Kidney (tissue), 14 donors: Measurements from ENCODE around the gene PRKAA2. TPM values are rescaled to one million over a fixed set of nuclear protein-coding genes. Genes with fewer than 3 reads are reported as not detected.

Experiments used
- DNase-seq, 5 donors: peaks; one replicate each; pipeline ENCODE4 v3.0.0-alpha.2; 2013 to 2020
- FAIRE-seq: peaks from 2 replicates; lab custom pipeline; 2012; peaks lifted over from hg19 to GRCh38; lab: Jason Lieb, UNC
- H3K27ac ChIP-seq, 2 donors: one replicate each; pipeline ENCODE4 v1.7.0; 2013; ENCODE audit warnings: low read depth in 2 of 2, low read length in 2 of 2, inconsistent platforms in 1 of 2
- H3K27me3 ChIP-seq: one replicate; pipeline ENCODE4 v1.7.1; 2013; ENCODE audit warnings: low read length, inconsistent platforms; ENCODE audit not compliant: control insufficient read depth, insufficient read depth
- H3K36me3 ChIP-seq, 3 donors: one replicate each; pipeline versions ENCODE4 v1.7.0 to v1.7.1; 2013; ENCODE audit warnings: low read length in 3 of 3, control low read depth in 1 of 3, inconsistent platforms in 1 of 3; ENCODE audit not compliant: insufficient read depth in 3 of 3, control insufficient read depth in 2 of 3
- H3K4me1 ChIP-seq, 3 donors: one replicate each; pipeline versions ENCODE4 v1.7.0 to v1.7.1; 2013; ENCODE audit warnings: low read length in 3 of 3, inconsistent platforms in 1 of 3, low read depth in 1 of 3; ENCODE audit not compliant: control insufficient read depth in 2 of 3, insufficient read depth in 2 of 3
- H3K4me3 ChIP-seq, 3 donors: one replicate each; pipeline versions ENCODE4 v1.7.0 to v1.8.1; 2013; ENCODE audit warnings: low read length in 3 of 3, control low read depth in 1 of 3, inconsistent platforms in 1 of 3
- H3K9ac ChIP-seq, 3 donors: one replicate each; pipeline versions ENCODE4 v1.7.0 to v1.7.1; 2013; ENCODE audit warnings: low read length in 3 of 3, control low read depth in 1 of 3, inconsistent platforms in 1 of 3
- H3K9me3 ChIP-seq, 3 donors: one replicate each; pipeline versions ENCODE4 v1.7.0 to v1.7.1; 2013; ENCODE audit warnings: low read length in 3 of 3, control low read depth in 1 of 3, inconsistent platforms in 1 of 3; ENCODE audit not compliant: control insufficient read depth in 2 of 3, insufficient read depth in 1 of 3
- intact Hi-C: fragments of 100-400 bp; cut with DNase I; formaldehyde crosslinking; loops from one replicate; pipeline ENCODE4 v1.11.1; 2022
- polyA plus RNA-seq: library from polyadenylated mRNA; stranded (reverse); fragments of 350-450 nt; fragmentation: Illumina TruSeq; extraction: RNeasy Lipid Tissue Mini Kit (QIAGEN cat#74804); gene quantifications from one replicate; pipeline ENCODE4 v1.2.3, GENCODE V29; 2014; ENCODE audit warnings: low read depth, low replicate concordance; ENCODE audit not compliant: insufficient read depth
- total RNA-seq: library from RNA; stranded (reverse); fragmentation: NEBNext Ultra II Directional; extraction: Animal tissue kit (Norgen Biotek cat#: 25700); gene quantifications from one replicate; pipeline ENCODE4 v1.2.1, GENCODE V29; 2021
- TF ChIP-seq, protein P1 (sequence below): IDR thresholded peaks from 3 replicates; pipeline ENCODE4 v1.5.1; 2012; ENCODE audit warnings: mild to moderate bottlenecking, moderate library complexity, borderline replicate concordance; ENCODE audit not compliant: insufficient read depth; ENCODE audit errors: extremely low read depth
- donor health status: control.
- donor health status: control.
- donor health status: control.
- donor health status: control.
- donor health status: control.
- donor health status: DM: yes; HTN: yes; CAD: no.
- donor health status: Normal renal cell carcinoma (clear cell type).

PRKAA2 gene
- total and polyA plus RNA-seq, 2 donors from 2014 or later = 7.0 to 11.6 TPM

DNA sequence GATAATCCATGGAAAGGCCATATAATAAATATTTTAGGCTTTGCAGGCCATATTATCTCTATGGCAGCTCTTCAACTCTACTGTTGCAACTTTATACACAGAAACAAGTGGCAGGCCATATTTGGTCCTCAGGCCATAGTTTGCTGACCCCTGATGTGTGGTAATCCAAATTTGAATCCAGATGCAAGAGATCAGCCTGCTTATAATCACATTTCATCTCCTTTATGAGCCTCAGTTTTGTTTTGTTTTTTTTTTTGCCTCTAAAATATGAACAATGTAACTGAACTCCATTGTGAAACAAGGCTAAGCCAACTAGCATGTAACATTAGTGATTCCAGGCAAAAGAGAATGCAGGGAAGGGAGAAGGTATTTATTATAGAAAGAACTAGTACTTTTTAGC lies 81.6 kb downstream of the PRKAA2 start:
- DNase-seq = peak in 1 of 5 donors; percentile 24
- no peak overlapping the region for H3K9ac ChIP-seq
- no peaks in the 10 kb centered on the region for H3K9me3 ChIP-seq
- no peaks in the 10 kb centered on the region for H3K4me1 ChIP-seq
- H3K27ac ChIP-seq = no peak overlapping the region
- no peaks in the 10 kb centered on the region for H3K27me3 ChIP-seq
- FAIRE-seq = no peak
- H3K4me3 ChIP-seq = no peak overlapping the region
- TF ChIP-seq, protein P1, sequence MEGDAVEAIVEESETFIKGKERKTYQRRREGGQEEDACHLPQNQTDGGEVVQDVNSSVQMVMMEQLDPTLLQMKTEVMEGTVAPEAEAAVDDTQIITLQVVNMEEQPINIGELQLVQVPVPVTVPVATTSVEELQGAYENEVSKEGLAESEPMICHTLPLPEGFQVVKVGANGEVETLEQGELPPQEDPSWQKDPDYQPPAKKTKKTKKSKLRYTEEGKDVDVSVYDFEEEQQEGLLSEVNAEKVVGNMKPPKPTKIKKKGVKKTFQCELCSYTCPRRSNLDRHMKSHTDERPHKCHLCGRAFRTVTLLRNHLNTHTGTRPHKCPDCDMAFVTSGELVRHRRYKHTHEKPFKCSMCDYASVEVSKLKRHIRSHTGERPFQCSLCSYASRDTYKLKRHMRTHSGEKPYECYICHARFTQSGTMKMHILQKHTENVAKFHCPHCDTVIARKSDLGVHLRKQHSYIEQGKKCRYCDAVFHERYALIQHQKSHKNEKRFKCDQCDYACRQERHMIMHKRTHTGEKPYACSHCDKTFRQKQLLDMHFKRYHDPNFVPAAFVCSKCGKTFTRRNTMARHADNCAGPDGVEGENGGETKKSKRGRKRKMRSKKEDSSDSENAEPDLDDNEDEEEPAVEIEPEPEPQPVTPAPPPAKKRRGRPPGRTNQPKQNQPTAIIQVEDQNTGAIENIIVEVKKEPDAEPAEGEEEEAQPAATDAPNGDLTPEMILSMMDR = no peak
- intact Hi-C loops = no loop called here
- H3K36me3 ChIP-seq = no peaks in the 10 kb centered on the region

DNA sequence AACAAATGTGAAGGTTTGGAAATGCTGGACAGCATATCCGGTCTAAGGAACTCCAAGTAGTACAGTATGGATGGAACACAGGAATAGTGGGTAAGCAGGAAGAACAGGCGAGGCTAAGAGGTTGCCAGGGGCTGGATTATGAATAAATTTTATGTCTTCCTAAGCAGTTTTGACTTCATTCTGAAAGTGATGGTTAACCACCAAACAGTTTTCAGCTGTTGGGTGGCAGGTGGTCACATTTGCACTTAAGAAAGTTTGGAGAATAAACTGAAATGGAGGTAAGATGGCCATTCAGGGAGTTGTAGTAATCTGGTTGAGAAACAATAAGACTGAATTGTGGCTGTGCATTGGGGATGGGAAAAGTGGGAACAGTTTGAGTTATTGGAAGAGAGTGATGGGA lies 83.8 kb downstream of the PRKAA2 start:
- intact Hi-C loops = no loop called here
- Histone ChIP-seq H3K4me3 (no peak overlapping the region), H3K36me3 (no peaks in the 10 kb centered on the region), H3K9me3 (no peaks in the 10 kb centered on the region), H3K4me1 (no peaks in the 10 kb centered on the region), H3K9ac (no peak overlapping the region), H3K27me3 (no peaks in the 10 kb centered on the region), H3K27ac (no peak overlapping the region)
- FAIRE-seq = no peak
- TF ChIP-seq, protein P1 = no peak
- no peak for DNase-seq

DNA sequence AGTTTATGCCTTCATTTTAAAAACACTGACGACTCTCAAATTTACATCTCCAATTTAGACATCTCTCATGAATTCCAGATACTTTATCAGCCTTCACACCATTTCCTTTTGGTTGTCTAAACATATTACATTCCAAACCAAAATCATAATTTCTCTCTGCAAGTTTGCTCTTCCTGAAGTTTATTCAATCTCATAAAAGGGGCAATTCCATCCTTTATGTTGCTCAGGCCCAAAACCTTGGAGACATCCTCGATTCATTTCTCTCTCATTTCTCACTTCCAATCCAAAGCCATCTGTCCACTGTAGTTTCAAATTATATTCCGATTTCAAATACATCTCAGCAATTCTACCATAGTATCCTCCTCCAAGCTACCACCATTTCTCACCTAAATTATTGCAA lies 100.1 kb downstream of the PRKAA2 start:
- H3K4me3 ChIP-seq = no peak overlapping the region
- H3K9me3 ChIP-seq = no peaks in the 10 kb centered on the region
- H3K9ac ChIP-seq = no peak overlapping the region
- TF ChIP-seq, protein P1 = no peak
- H3K27ac ChIP-seq = no peak overlapping the region
- DNase-seq (no peak), FAIRE-seq (no peak)
- no peaks in the 10 kb centered on the region for H3K4me1 ChIP-seq
- no peaks in the 10 kb centered on the region for H3K27me3 ChIP-seq
- intact Hi-C loops = no loop called here
- no peaks in the 10 kb centered on the region for H3K36me3 ChIP-seq

DNA sequence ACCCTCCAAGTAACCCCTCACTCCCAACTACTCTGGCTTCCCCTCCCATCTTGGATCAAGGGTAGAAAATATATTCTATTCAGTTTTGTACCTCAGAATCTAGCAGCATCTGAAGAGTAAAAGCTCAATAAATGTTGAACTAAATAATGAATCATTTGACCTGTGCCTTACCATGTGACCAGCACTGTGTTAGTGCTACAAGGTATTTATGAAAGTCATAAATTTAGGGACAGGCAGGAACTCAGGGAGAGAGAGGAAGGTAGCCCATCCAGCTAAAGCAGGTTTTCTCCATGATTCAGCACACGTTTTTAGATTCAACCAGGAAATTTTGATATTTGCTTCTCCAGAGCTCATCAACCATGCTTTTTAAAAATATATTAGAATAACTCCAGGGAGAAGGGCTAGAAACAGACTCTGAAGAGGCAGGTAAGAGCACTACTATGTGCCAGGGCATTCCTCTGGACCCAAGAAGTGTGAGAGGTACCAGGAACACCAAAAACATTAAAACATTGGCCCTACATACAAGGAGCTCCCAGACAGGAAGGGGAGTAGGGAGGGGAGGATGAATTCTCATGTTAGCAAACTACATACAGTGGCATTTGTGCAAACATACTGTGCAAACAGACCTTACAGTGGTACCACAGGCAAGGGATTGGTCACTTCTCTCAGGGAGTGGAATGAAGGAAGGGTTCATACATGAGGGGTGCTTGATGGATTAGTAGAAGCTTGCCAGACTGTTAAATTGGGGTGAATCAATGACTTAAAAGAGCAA lies 109.8 kb downstream of the PRKAA2 start:
- Histone ChIP-seq H3K9me3 (no peaks in the 10 kb centered on the region), H3K36me3 (no peaks in the 10 kb centered on the region), H3K4me3 (no peak overlapping the region), H3K27ac (no peak overlapping the region), H3K9ac (no peak overlapping the region), H3K4me1 (peaks cover 0 to 4% (median 4%) of the 10 kb centered on the region in 3 donors), H3K27me3 (no peaks in the 10 kb centered on the region)
- DNase-seq (no peak), FAIRE-seq (no peak)
- intact Hi-C loops = no loop called here
- TF ChIP-seq, protein P1 = no peak
